HEK293T (cell line): ENCODE results near the gene CXCL6.

Source experiments
- BHLHE40 ChIP-seq: fragments of 450-650 bp; IDR thresholded peaks from 2 replicates; pipeline ENCODE4 v1.6.1; 2016; ENCODE audit warnings: mild to moderate bottlenecking, moderate library complexity, borderline replicate concordance
- CTBP1 ChIP-seq: fragments of 450-650 bp; IDR thresholded peaks from 2 replicates; pipeline ENCODE4 v1.6.1; 2016; ENCODE audit warnings: borderline replicate concordance
- ELF4 ChIP-seq: fragments of 450-650 bp; IDR thresholded peaks from 2 replicates; pipeline ENCODE4 v1.6.1; 2017; ENCODE audit warnings: antibody characterized with exemption
- FOXA1 ChIP-seq: fragments of 450-650 bp; IDR thresholded peaks from 2 replicates; pipeline ENCODE4 v1.6.1; 2016; ENCODE audit warnings: mild to moderate bottlenecking
- FOXK2 ChIP-seq: fragments of 450-650 bp; IDR thresholded peaks from 2 replicates; pipeline ENCODE4 v1.6.1; 2016; ENCODE audit warnings: mild to moderate bottlenecking
- FOXM1 ChIP-seq: fragments of 450-650 bp; IDR thresholded peaks from 2 replicates; pipeline ENCODE4 v1.6.1; 2017; ENCODE audit warnings: mild to moderate bottlenecking, borderline replicate concordance
- HDGF ChIP-seq: fragments of 450-650 bp; IDR thresholded peaks from 2 replicates; pipeline ENCODE4 v1.6.1; 2017; ENCODE audit warnings: antibody characterized with exemption, borderline replicate concordance
- SP1 ChIP-seq: fragments of 450-650 bp; IDR thresholded peaks from 2 replicates; pipeline ENCODE4 v1.6.1; 2017
- SUZ12 ChIP-seq: fragments of 450-650 bp; IDR thresholded peaks from 2 replicates; pipeline ENCODE4 v1.6.1; 2016; ENCODE audit warnings: mild to moderate bottlenecking
- TARDBP ChIP-seq: fragments of 450-650 bp; IDR thresholded peaks from 2 replicates; pipeline ENCODE4 v1.6.1; 2016
- TF ChIP-seq, protein P1 (sequence below): fragments of 450-650 bp; IDR thresholded peaks from 2 replicates; pipeline ENCODE4 v1.6.1; 2016

DNA sequence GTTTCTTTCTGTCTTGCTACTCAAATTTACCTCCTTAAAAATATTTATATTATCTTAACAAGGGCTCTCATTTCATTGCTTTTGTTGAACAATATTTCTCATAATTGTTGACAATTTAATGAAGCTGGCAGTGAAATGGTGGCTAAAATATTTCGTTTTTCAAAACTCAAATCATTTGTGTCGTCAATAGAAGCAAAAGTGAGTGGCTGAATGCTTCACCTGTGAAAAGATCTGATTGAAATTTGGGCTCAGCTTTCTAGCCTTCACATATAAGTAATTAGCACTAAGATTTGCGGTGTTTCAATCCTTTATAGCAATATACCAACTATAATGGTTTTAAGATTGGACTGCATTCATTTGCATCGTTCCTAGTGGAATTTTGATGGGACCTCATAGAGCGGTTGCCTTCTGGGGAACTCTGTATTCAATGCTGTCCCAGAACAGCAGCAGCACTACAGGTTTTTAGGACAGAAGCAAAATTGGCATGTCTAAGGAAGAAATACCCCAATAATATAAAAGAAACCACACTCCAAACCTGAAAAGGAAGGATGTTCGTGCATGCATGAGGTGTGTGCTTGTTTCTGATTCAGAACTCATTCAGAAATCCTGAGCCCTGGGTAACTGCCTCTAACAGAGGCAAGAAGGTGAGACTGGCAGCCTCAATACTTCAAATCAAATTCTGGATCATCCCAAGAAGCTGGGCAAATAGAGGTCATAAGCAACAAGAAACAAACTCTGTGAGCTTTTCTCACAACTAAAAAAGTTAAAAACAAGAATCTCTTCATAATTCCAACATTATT lies 35.2 kb downstream of the CXCL6 start:
- TF ChIP-seq, protein P1, sequence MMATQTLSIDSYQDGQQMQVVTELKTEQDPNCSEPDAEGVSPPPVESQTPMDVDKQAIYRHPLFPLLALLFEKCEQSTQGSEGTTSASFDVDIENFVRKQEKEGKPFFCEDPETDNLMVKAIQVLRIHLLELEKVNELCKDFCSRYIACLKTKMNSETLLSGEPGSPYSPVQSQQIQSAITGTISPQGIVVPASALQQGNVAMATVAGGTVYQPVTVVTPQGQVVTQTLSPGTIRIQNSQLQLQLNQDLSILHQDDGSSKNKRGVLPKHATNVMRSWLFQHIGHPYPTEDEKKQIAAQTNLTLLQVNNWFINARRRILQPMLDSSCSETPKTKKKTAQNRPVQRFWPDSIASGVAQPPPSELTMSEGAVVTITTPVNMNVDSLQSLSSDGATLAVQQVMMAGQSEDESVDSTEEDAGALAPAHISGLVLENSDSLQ = no peak
- TF ChIP-seq FOXA1 = no peak
- no peak for TF ChIP-seq BHLHE40
- TF ChIP-seq FOXM1 = no peak
- no peak for TF ChIP-seq SUZ12
- TF ChIP-seq ELF4 = no peak
- TF ChIP-seq FOXK2 = no peak
- TF ChIP-seq CTBP1 = no peak
- TF ChIP-seq HDGF = no peak
- TF ChIP-seq SP1 = no peak
- TF ChIP-seq TARDBP = no peak
